Astrocyte (in vitro differentiated cells and primary cell): ENCODE data around the gene ATAT1.

ENCODE experiments used
- EZH2 ChIP-seq: IDR thresholded peaks from 2 replicates; pipeline ENCODE4 v1.6.1; 2012; ENCODE audit warnings: mild to moderate bottlenecking, low read length, inconsistent platforms; ENCODE audit not compliant: insufficient read depth
- TF ChIP-seq, protein P1 (sequence below): IDR thresholded peaks from 2 replicates; pipeline ENCODE4 v1.5.1; 2011; ENCODE audit warnings: low read depth, mild to moderate bottlenecking, inconsistent platforms, low read length, moderate library complexity; ENCODE audit not compliant: insufficient read depth

DNA sequence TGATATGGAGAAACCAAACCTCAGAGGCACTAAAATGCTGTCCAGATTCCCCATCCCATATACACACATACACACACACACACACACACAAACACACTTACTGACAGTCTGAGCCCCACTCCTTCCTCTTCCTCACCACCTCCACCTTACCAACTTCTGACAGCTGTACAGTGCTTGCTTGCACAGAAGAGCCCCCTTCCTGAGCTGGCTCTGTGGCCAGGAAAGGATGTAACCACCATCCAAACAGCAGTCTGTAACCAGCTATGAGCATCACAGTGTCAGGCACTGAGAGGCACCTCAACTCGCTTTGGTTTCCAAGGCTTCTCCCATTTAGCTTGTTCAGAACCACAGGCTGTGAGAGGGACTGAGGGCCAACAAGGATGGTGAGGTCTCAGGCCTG, 14.4 kb downstream of the ATAT1 start:
- TF ChIP-seq, protein P1, sequence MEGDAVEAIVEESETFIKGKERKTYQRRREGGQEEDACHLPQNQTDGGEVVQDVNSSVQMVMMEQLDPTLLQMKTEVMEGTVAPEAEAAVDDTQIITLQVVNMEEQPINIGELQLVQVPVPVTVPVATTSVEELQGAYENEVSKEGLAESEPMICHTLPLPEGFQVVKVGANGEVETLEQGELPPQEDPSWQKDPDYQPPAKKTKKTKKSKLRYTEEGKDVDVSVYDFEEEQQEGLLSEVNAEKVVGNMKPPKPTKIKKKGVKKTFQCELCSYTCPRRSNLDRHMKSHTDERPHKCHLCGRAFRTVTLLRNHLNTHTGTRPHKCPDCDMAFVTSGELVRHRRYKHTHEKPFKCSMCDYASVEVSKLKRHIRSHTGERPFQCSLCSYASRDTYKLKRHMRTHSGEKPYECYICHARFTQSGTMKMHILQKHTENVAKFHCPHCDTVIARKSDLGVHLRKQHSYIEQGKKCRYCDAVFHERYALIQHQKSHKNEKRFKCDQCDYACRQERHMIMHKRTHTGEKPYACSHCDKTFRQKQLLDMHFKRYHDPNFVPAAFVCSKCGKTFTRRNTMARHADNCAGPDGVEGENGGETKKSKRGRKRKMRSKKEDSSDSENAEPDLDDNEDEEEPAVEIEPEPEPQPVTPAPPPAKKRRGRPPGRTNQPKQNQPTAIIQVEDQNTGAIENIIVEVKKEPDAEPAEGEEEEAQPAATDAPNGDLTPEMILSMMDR, result no peak
- TF ChIP-seq EZH2, result no peak
